ENCODE results near the gene ACSF3.

DNA sequence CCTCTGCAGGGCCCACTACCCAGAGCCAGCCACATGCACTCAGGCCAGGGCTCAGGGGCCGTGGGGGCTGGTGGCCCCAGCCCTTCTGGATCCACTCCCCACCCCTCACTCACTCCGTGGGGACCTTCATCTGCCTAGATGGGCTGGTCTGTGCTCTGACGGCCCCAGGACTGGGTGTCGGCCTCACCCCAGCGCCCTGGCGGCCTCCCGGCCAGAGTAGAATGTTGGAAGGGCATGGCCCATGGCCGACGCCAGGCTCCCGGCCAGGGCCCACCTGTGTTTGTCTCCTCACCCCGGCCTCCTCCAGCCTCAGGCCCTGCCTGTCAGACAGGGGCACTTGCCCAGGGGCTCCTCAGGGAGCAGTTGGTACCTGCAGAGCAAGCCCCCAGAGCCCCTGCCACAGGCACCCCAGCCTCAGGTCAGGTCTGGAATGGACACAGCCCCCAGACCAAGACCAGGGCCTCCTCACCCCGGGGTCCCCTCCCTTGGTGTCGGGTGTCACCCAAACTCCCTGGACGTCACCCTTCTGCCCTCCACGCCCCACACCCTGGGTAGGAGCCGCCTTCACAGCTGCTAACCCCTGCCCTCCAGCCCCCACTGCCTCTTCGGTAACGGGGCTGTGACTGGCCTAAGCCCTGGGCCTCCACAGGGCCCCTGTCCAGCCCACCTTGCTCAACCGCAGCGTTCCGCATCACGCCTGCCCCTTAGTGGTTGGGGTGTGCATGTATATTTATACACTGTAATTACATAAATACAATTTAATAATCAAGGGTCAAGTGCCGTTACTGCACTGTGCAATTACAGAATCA, 74.9 kb downstream of the ACSF3 start:
- TF ChIP-seq CTCF (conservative IDR thresholded peaks at IDR 0.05; ENCODE audit: low read depth, low read length) (peak; percentile 9; the same call in 1 of the 2 replicates), RFX5 (IDR thresholded peaks at IDR 0.05; ENCODE audit: low read depth, low read length) (no peak), MAFK (IDR thresholded peaks at IDR 0.05; ENCODE audit: low read depth, low read length) (no peak), POLR2A (IDR thresholded peaks at IDR 0.05; ENCODE audit: low read depth, low read length) (no peak), RCOR1 (IDR thresholded peaks at IDR 0.05; ENCODE audit: insufficient replicate concordance, low read length) (no peak), MXI1 (IDR thresholded peaks at IDR 0.05; ENCODE audit: borderline replicate concordance, low read depth, low read length) (no peak), SMC3 (IDR thresholded peaks at IDR 0.05; ENCODE audit: low read depth, low read length) (no peak), BHLHE40 (IDR thresholded peaks at IDR 0.05; ENCODE audit: low read depth, low read length) (no peak), RAD21 (IDR thresholded peaks at IDR 0.05; ENCODE audit: low read length) (no peak), MAZ (IDR thresholded peaks at IDR 0.05; ENCODE audit: borderline replicate concordance, low read depth, low read length) (no peak), FOS (IDR thresholded peaks at IDR 0.05; ENCODE audit: low read depth, low read length) (no peak), CEBPB (IDR thresholded peaks at IDR 0.05; ENCODE audit: low read depth, low read length) (no peak), NFE2L2 (IDR thresholded peaks at IDR 0.05; ENCODE audit: low read depth, low read length) (no peak), USF2 (IDR thresholded peaks at IDR 0.05; ENCODE audit: low read depth, low read length) (no peak)
